Body of pancreas (tissue), 4 donors: ENCODE data around the gene BCL7A.

Experiments
- CTCF ChIP-seq, 7 experiments: fragments of 450-650 bp in 4 of 7; fragments of 200-600 bp in 3 of 7; sonication (generic) in 3 of 7; IDR thresholded peaks; one replicate each; pipeline ENCODE4 v1.5.1; 2016 to 2019; ENCODE audit warnings: antibody characterized with exemption in 7 of 7
- POLR2A ChIP-seq, 3 donors: fragments of 450-650 bp; IDR thresholded peaks; one replicate each; pipeline ENCODE4 v1.6.1; 2016; ENCODE audit warnings: antibody characterized with exemption in 3 of 3, mild to moderate bottlenecking in 2 of 3

- TF ChIP-seq CTCF (IDR thresholded peaks at IDR 0.05) (no peak), POLR2A (IDR thresholded peaks at IDR 0.05) (no peak)
Observed at GRCh38 chr12:122022393-122023338, 982 bp downstream of the BCL7A start.
